ENCODE measurements around the gene MYG1. TPM values are rescaled to one million over a fixed set of nuclear protein-coding genes. Genes with fewer than 3 reads are reported as not detected.

MYG1 gene
- total and polyA plus RNA-seq, 2 of the 13 experiments (the other 11 are each of a cell fraction or from before 2014, with no cell fraction given), result 38.6 to 58.0 TPM

- TF ChIP-seq, protein P1, sequence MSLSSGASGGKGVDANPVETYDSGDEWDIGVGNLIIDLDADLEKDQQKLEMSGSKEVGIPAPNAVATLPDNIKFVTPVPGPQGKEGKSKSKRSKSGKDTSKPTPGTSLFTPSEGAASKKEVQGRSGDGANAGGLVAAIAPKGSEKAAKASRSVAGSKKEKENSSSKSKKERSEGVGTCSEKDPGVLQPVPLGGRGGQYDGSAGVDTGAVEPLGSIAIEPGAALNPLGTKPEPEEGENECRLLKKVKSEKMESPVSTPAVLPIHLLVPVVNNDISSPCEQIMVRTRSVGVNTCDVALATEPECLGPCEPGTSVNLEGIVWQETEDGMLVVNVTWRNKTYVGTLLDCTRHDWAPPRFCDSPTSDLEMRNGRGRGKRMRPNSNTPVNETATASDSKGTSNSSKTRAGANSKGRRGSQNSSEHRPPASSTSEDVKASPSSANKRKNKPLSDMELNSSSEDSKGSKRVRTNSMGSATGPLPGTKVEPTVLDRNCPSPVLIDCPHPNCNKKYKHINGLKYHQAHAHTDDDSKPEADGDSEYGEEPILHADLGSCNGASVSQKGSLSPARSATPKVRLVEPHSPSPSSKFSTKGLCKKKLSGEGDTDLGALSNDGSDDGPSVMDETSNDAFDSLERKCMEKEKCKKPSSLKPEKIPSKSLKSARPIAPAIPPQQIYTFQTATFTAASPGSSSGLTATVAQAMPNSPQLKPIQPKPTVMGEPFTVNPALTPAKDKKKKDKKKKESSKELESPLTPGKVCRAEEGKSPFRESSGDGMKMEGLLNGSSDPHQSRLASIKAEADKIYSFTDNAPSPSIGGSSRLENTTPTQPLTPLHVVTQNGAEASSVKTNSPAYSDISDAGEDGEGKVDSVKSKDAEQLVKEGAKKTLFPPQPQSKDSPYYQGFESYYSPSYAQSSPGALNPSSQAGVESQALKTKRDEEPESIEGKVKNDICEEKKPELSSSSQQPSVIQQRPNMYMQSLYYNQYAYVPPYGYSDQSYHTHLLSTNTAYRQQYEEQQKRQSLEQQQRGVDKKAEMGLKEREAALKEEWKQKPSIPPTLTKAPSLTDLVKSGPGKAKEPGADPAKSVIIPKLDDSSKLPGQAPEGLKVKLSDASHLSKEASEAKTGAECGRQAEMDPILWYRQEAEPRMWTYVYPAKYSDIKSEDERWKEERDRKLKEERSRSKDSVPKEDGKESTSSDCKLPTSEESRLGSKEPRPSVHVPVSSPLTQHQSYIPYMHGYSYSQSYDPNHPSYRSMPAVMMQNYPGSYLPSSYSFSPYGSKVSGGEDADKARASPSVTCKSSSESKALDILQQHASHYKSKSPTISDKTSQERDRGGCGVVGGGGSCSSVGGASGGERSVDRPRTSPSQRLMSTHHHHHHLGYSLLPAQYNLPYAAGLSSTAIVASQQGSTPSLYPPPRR (CRISPR knock-in tag; IDR thresholded peaks at IDR 0.05; ENCODE audit: borderline replicate concordance), result no peak
- TF ChIP-seq YY1 (IDR thresholded peaks at IDR 0.05; ENCODE audit: insufficient read depth, insufficient replicate concordance, low read depth, low read length) (peak; percentile 55), ZNF569 (CRISPR knock-in tag; IDR thresholded peaks at IDR 0.05; ENCODE audit: borderline replicate concordance) (no peak), MTERF4 (CRISPR knock-in tag; IDR thresholded peaks at IDR 0.05) (no peak), PITX1 (CRISPR knock-in tag; IDR thresholded peaks at IDR 0.05) (peak; percentile 30; the same call in 1 of the 2 replicates), RCOR2 (CRISPR knock-in tag; IDR thresholded peaks at IDR 0.05) (no peak), ZNF782 (CRISPR knock-in tag; IDR thresholded peaks at IDR 0.05; ENCODE audit: borderline replicate concordance) (no peak), FOSL1 (CRISPR knock-in tag; IDR thresholded peaks at IDR 0.05; ENCODE audit: borderline replicate concordance) (no peak), FOXP1 (IDR thresholded peaks at IDR 0.05) (no peak), FOXP1 (CRISPR knock-in tag; IDR thresholded peaks at IDR 0.05) (no peak), ELF3 (CRISPR knock-in tag; IDR thresholded peaks at IDR 0.05) (peak; percentile 38; the same call in 1 of the 2 replicates), ZFAT (CRISPR knock-in tag; conservative IDR thresholded peaks at IDR 0.05) (no peak), ZNF883 (CRISPR knock-in tag; IDR thresholded peaks at IDR 0.05; ENCODE audit: not compliant biosample characterization) (no peak), GPN1 (CRISPR knock-in tag; IDR thresholded peaks at IDR 0.05; ENCODE audit: borderline replicate concordance) (no peak), CEBPB (IDR thresholded peaks at IDR 0.05; ENCODE audit: borderline replicate concordance, low read depth, low read length) (no peak)
- TF ChIP-seq, protein P2, sequence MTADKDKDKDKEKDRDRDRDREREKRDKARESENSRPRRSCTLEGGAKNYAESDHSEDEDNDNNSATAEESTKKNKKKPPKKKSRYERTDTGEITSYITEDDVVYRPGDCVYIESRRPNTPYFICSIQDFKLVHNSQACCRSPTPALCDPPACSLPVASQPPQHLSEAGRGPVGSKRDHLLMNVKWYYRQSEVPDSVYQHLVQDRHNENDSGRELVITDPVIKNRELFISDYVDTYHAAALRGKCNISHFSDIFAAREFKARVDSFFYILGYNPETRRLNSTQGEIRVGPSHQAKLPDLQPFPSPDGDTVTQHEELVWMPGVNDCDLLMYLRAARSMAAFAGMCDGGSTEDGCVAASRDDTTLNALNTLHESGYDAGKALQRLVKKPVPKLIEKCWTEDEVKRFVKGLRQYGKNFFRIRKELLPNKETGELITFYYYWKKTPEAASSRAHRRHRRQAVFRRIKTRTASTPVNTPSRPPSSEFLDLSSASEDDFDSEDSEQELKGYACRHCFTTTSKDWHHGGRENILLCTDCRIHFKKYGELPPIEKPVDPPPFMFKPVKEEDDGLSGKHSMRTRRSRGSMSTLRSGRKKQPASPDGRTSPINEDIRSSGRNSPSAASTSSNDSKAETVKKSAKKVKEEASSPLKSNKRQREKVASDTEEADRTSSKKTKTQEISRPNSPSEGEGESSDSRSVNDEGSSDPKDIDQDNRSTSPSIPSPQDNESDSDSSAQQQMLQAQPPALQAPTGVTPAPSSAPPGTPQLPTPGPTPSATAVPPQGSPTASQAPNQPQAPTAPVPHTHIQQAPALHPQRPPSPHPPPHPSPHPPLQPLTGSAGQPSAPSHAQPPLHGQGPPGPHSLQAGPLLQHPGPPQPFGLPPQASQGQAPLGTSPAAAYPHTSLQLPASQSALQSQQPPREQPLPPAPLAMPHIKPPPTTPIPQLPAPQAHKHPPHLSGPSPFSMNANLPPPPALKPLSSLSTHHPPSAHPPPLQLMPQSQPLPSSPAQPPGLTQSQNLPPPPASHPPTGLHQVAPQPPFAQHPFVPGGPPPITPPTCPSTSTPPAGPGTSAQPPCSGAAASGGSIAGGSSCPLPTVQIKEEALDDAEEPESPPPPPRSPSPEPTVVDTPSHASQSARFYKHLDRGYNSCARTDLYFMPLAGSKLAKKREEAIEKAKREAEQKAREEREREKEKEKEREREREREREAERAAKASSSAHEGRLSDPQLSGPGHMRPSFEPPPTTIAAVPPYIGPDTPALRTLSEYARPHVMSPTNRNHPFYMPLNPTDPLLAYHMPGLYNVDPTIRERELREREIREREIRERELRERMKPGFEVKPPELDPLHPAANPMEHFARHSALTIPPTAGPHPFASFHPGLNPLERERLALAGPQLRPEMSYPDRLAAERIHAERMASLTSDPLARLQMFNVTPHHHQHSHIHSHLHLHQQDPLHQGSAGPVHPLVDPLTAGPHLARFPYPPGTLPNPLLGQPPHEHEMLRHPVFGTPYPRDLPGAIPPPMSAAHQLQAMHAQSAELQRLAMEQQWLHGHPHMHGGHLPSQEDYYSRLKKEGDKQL (CRISPR knock-in tag; IDR thresholded peaks at IDR 0.05; ENCODE audit: low read depth), result 0 out of 2 replicates have a peak, but pooled peaks have one; percentile 16
- TF ChIP-seq, protein P3, sequence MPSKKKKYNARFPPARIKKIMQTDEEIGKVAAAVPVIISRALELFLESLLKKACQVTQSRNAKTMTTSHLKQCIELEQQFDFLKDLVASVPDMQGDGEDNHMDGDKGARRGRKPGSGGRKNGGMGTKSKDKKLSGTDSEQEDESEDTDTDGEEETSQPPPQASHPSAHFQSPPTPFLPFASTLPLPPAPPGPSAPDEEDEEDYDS (CRISPR knock-in tag; IDR thresholded peaks at IDR 0.05), result peak; percentile 49; the same call in 1 of the 2 replicates
- TF ChIP-seq, protein P4, sequence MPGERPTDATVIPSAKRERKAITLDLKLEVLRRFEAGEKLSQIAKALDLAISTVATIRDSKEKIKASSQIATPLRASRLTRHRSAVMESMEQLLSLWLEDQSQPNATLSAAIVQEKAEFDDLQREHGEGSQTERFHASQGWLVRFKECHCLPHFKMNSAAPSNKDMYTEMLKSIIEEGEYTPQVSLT (CRISPR knock-in tag; IDR thresholded peaks at IDR 0.05; ENCODE audit: borderline replicate concordance, low read depth), result no peak
Measured at GRCh38 chr12:53267999-53268629, 31.4 kb upstream of the MYG1 start, which contains the start of gene ESPL1 (continued).

All from HepG2 (cell line).